Body of pancreas (tissue), 4 donors: Measurements from ENCODE around the gene NHERF1. TPM values are rescaled to one million over a fixed set of nuclear protein-coding genes. Genes with fewer than 3 reads are reported as not detected.

Experiments used
- ATAC-seq: fragments of 150-250 bp; one replicate; pipeline ENCODE4 v1.9.1; 2016
- DNase-seq, 4 donors: peaks; one replicate each; pipeline ENCODE4 v3.0.0-alpha.2; 2019
- H3K27ac ChIP-seq, 4 donors: fragments of 200-600 bp; sonication (generic); 1 replicate in 3 of 4; 2 replicates in 1 of 4; pipeline versions ENCODE4 v1.5.1 to v1.6.1; 2016 to 2019; ENCODE audit warnings: mild to moderate bottlenecking in 1 of 4, mixed read lengths in 1 of 4, moderate library complexity in 1 of 4
- H3K27me3 ChIP-seq, 2 donors: fragments of 200-600 bp; sonication (generic); one replicate each; pipeline ENCODE4 v1.6.0; 2016; ENCODE audit warnings: mild to moderate bottlenecking in 1 of 2
- H3K36me3 ChIP-seq, 2 donors: fragments of 200-600 bp; sonication (generic); replicated peaks in 1 of 2; 2 replicates each; pipeline ENCODE4 v1.5.1; 2016; ENCODE audit warnings: low read depth in 2 of 2; ENCODE audit not compliant: insufficient read depth in 1 of 2
- H3K4me1 ChIP-seq: fragments of 200-600 bp; sonication (generic); one replicate; pipeline ENCODE4 v1.6.0; 2016
- H3K4me3 ChIP-seq, 2 donors: fragments of 200-600 bp; sonication (generic); 1 replicate in 1 of 2; 2 replicates in 1 of 2; pipeline ENCODE4 v1.5.1; 2016 to 2019
- H3K9me3 ChIP-seq, 3 donors: fragments of 200-600 bp; sonication (generic); 1 replicate in 2 of 3; 2 replicates in 1 of 3; pipeline ENCODE4 v1.5.1; 2016
- CTCF ChIP-seq, 7 experiments: fragments of 450-650 bp in 4 of 7; fragments of 200-600 bp in 3 of 7; sonication (generic) in 3 of 7; IDR thresholded peaks; one replicate each; pipeline ENCODE4 v1.5.1; 2016 to 2019; ENCODE audit warnings: antibody characterized with exemption in 7 of 7
- POLR2A ChIP-seq, 3 donors: fragments of 450-650 bp; IDR thresholded peaks; one replicate each; pipeline ENCODE4 v1.6.1; 2016; ENCODE audit warnings: antibody characterized with exemption in 3 of 3, mild to moderate bottlenecking in 2 of 3
- WGBS, 2 donors: methylation state at CpG; one replicate each; pipeline ENCODE4 v1.1.5; 2017; 5-methylcytosine and 5-hydroxymethylcytosine counted together
- intact Hi-C: fragments of 100-400 bp; cut with DNase I; formaldehyde crosslinking; loops from one replicate; pipeline ENCODE4 v1.15.1; 2023
- total RNA-seq, 2 donors: library from RNA; depleted of rRNA; stranded (reverse); fragments of >200 nt; gene quantifications; one replicate each; pipeline ENCODE4 v1.1.0, GENCODE V29; 2016

Gene NHERF1
- total RNA-seq, 2 donors from 2014 or later, result 56.6 to 64.9 TPM

GRCh38 chr17:74755533-74755932 is 7.1 kb downstream of the NHERF1 start:
- no peaks in the 10 kb centered on the region for H3K27me3 ChIP-seq
- 81 to 83% methylated on average over 7 to 8 of the region's 8 CpGs for WGBS, 2 donors
- no peak for TF ChIP-seq POLR2A (IDR thresholded peaks at IDR 0.05)
- TF ChIP-seq CTCF (IDR thresholded peaks at IDR 0.05), result no peak
- peaks cover 96% of the 10 kb centered on the region for H3K4me1 ChIP-seq
- H3K9me3 ChIP-seq, result no peaks in the 10 kb centered on the region
- DNase-seq (no peak), ATAC-seq (no peak)
- peak overlapping the region in 1 of 4 donors; percentile 14 for H3K27ac ChIP-seq
- H3K4me3 ChIP-seq, result no peak overlapping the region
- intact Hi-C loops, result no loop called here
- H3K36me3 ChIP-seq, result no peaks in the 10 kb centered on the region

GRCh38 chr17:74756891-74757290 is 8.5 kb downstream of the NHERF1 start:
- Histone ChIP-seq H3K4me3 (no peak overlapping the region), H3K27me3 (no peaks in the 10 kb centered on the region), H3K9me3 (no peaks in the 10 kb centered on the region), H3K4me1 (peaks cover 97% of the 10 kb centered on the region), H3K27ac (peak overlapping the region in 3 of 4 donors; percentile 80 to 86 (median 83)), H3K36me3 (no peaks in the 10 kb centered on the region)
- intact Hi-C loops, result no loop called here
- ATAC-seq, result no peak
- TF ChIP-seq CTCF (IDR thresholded peaks at IDR 0.05), result no peak
- 32 to 40% methylated on average over 1 to 3 of the region's 3 CpGs for WGBS, 2 donors
- no peak for DNase-seq

- ATAC-seq (no peak), DNase-seq (peak in 2 of 4 donors; percentile 72 to 74)
- no peaks in the 10 kb centered on the region for H3K36me3 ChIP-seq
- peaks cover 96% of the 10 kb centered on the region for H3K4me1 ChIP-seq
- no peak for TF ChIP-seq CTCF (IDR thresholded peaks at IDR 0.05)
- TF ChIP-seq POLR2A (IDR thresholded peaks at IDR 0.05), result no peak
- no peaks in the 10 kb centered on the region for H3K9me3 ChIP-seq
- peak overlapping the region; percentile 36 to 86 (median 82) for H3K27ac ChIP-seq
- WGBS, 2 donors, result 54 to 100% methylated on average over 2 to 3 of the region's 3 CpGs
- intact Hi-C loops, result no loop called here
- H3K4me3 ChIP-seq, result no peak overlapping the region
- no peaks in the 10 kb centered on the region for H3K27me3 ChIP-seq
These were observed 9.1 kb downstream of the NHERF1 start for GRCh38 chr17:74757502-74757901.

GRCh38 chr17:74757931-74758847 is 9.8 kb downstream of the NHERF1 start:
- Histone ChIP-seq H3K27ac (peak overlapping the region; percentile 36 to 86 (median 82)), H3K4me3 (no peak overlapping the region), H3K27me3 (no peaks in the 10 kb centered on the region), H3K36me3 (no peaks in the 10 kb centered on the region), H3K4me1 (peaks cover 96% of the 10 kb centered on the region), H3K9me3 (no peaks in the 10 kb centered on the region)
- intact Hi-C loops, result no loop called here
- peak in 2 of 4 donors; percentile 53 to 65 for DNase-seq
- 34 to 57% methylated on average over 19 to 26 of the region's 26 CpGs for WGBS, 2 donors
- TF ChIP-seq POLR2A (IDR thresholded peaks at IDR 0.05), result no peak
- no peak for TF ChIP-seq CTCF (IDR thresholded peaks at IDR 0.05)
- ATAC-seq, result no peak

- intact Hi-C loops, result no loop called here
- Histone ChIP-seq H3K27me3 (no peaks in the 10 kb centered on the region), H3K27ac (peak overlapping the region in 3 of 4 donors; percentile 80 to 86 (median 83)), H3K4me3 (no peak overlapping the region), H3K4me1 (peaks cover 96% of the 10 kb centered on the region), H3K9me3 (no peaks in the 10 kb centered on the region), H3K36me3 (no peaks in the 10 kb centered on the region)
- no peak for DNase-seq
- TF ChIP-seq POLR2A (IDR thresholded peaks at IDR 0.05) (no peak), CTCF (IDR thresholded peaks at IDR 0.05) (no peak)
- 40 to 80% methylated on average over 1 to 2 of the region's 2 CpGs for WGBS, 2 donors
- ATAC-seq, result no peak
These were observed 10.4 kb downstream of the NHERF1 start for GRCh38 chr17:74758848-74759168.
